PC-9 (cell line): ENCODE data around the gene FRMD6.

Experiments used
- CTCF ChIP-seq: fragments of 200-600 bp; sonication (generic); conservative IDR thresholded peaks from 2 replicates; pipeline ENCODE4 v1.6.1; 2017; ENCODE audit warnings: mixed run types, antibody characterized with exemption, mild to moderate bottlenecking, moderate library complexity
- EZH2 ChIP-seq: fragments of 200-600 bp; sonication (generic); IDR thresholded peaks from 2 replicates; pipeline ENCODE4 v1.8.0; 2017; ENCODE audit warnings: antibody characterized with exemption, low read depth

- TF ChIP-seq CTCF (no peak), EZH2 (no peak)
Measured at GRCh38 chr14:51653775-51654532, 2.2 kb downstream of the FRMD6 start.
